Measurements from ENCODE around the gene TXNDC16. TPM values are rescaled to one million over a fixed set of nuclear protein-coding genes. Genes with fewer than 3 reads are reported as not detected.

TXNDC16 gene
- total RNA-seq, 1 experiment from 2014 or later: 13.2 TPM

- no peaks in the 10 kb centered on the region for H4K20me1 ChIP-seq (ENCODE audit: control insufficient read depth, insufficient read depth, insufficient read length)
- no peaks in the 10 kb centered on the region for H3K23me2 ChIP-seq (ENCODE audit: insufficient read length, low read depth, low read length, poor library complexity, severe bottlenecking)
- no peak overlapping the region for H2BK120ac ChIP-seq (ENCODE audit: low read depth, low read length, poor library complexity, severe bottlenecking)
- Mint-ChIP-seq H3K27me3 (ENCODE audit: low read depth) (no peaks in the 10 kb centered on the region), H3K4me3 (no peak overlapping the region), H3K27ac (peak overlapping the region in 1 of 3 experiments; percentile 46; a peak in 3 of 7 replicates), H3K4me1 (peaks cover 7 to 8% of the 10 kb centered on the region in 2 experiments), H3K9me3 (no peaks in the 10 kb centered on the region), H3K36me3 (ENCODE audit: insufficient read depth in 1 of 3, low read depth in 3 of 3) (peaks cover 0 to 26% (median 9%) of the 10 kb centered on the region in 3 experiments; a peak in 5 of 7 replicates)
- H3K4me1 ChIP-seq (ENCODE audit: insufficient read depth, low read length): peaks cover 4% of the 10 kb centered on the region; the same call in 1 of the 2 replicates
- H2AFZ ChIP-seq (ENCODE audit: low read length): no peak overlapping the region
- H4K8ac ChIP-seq (replicated peaks; ENCODE audit: insufficient read length, low read depth, low read length): no peak overlapping the region
- H3K4ac ChIP-seq (ENCODE audit: low read depth, low read length): no peak overlapping the region
- H3K23ac ChIP-seq (ENCODE audit: insufficient read length, low read depth, low read length): no peak overlapping the region
- no peak overlapping the region for H3K4me2 ChIP-seq (ENCODE audit: insufficient read depth, insufficient read length, low read length)
- no peak overlapping the region for H4K91ac ChIP-seq (ENCODE audit: insufficient read length, low read depth, low read length)
- H4K5ac ChIP-seq (ENCODE audit: insufficient read length, low read depth, low read length): no peak overlapping the region
- no peaks in the 10 kb centered on the region for H3K27me3 ChIP-seq (ENCODE audit: insufficient read depth, low read length)
- no peak overlapping the region for H3K14ac ChIP-seq (ENCODE audit: insufficient read depth, low read length)
- no peak overlapping the region for H2BK12ac ChIP-seq (ENCODE audit: insufficient read length, low read depth, low read length)
- DNase-seq: no peak
- no peak overlapping the region for H2BK5ac ChIP-seq (ENCODE audit: insufficient read length, low read length)
- TF ChIP-seq CTCF (conservative IDR thresholded peaks at IDR 0.05): no peak
- no peak overlapping the region for H2BK15ac ChIP-seq (ENCODE audit: low read depth, low read length)
- H3K79me2 ChIP-seq (ENCODE audit: insufficient read depth, low read length): no peaks in the 10 kb centered on the region
- no peaks in the 10 kb centered on the region for H3K79me1 ChIP-seq (ENCODE audit: insufficient read depth, low read depth, low read length, poor library complexity, severe bottlenecking)
- H3K18ac ChIP-seq (ENCODE audit: insufficient read length, low read depth, low read length): no peak overlapping the region
- H3K9ac ChIP-seq (ENCODE audit: extremely low read depth, insufficient read length, low read length): no peak overlapping the region
- no peak overlapping the region for H3K56ac ChIP-seq (ENCODE audit: insufficient read length, low read depth, low read length)
- no CpG with 5 or more reads among the region's 2 CpGs for WGBS (ENCODE audit: extremely low coverage, insufficient read length, low lambda C conversion rate)
- H3T11ph ChIP-seq (ENCODE audit: low read length): no peak overlapping the region
- H3K9me3 ChIP-seq (ENCODE audit: control insufficient read depth, low read depth, low read length): no peaks in the 10 kb centered on the region
- H3K27ac ChIP-seq (ENCODE audit: insufficient read length, low read depth, low read length): no peak overlapping the region
- no peak overlapping the region for H2BK20ac ChIP-seq (ENCODE audit: low read depth, low read length, poor library complexity, severe bottlenecking)
- H2AK5ac ChIP-seq (ENCODE audit: insufficient read length, low read length): no peak overlapping the region
Observed at GRCh38 chr14:52538623-52539022, 13.7 kb downstream of the TXNDC16 start.

Measured in H9 (cell line).